OCI-LY7 (cell line): ENCODE data around the gene ZBTB40. TPM values are rescaled to one million over a fixed set of nuclear protein-coding genes. Genes with fewer than 3 reads are reported as not detected.

Experiments used
- BruUV-seq: library from RNA; stranded (reverse); fragments of 400-500 nt; replicated peaks from 2 replicates; lab custom pipeline; 2021; lab: Mats Ljungman, UMichigan
- CTCF ChIA-PET: fragments of 300-600 bp; sonication (Branson Sonifier 250); formaldehyde crosslinking; loops from one replicate; lab custom pipeline; 2022; ENCODE audit warnings: antibody characterized with exemption; ENCODE audit not compliant: unreplicated experiment; lab: Charles Lee
- POLR2A ChIA-PET: fragments of 300-600 bp; sonication (Branson Sonifier 250); formaldehyde crosslinking; loops from one replicate; lab custom pipeline; 2022; ENCODE audit warnings: antibody characterized with exemption; lab: Charles Lee
- DNase-seq: peaks from one replicate; pipeline ENCODE4 v3.0.0-alpha.2; 2015; ENCODE audit warnings: low spot score
- H2AFZ ChIP-seq: fragments of 200-600 bp; sonication (generic), shearing (Covaris generic); 2 replicates; pipeline ENCODE4 v1.6.1; 2014; ENCODE audit warnings: mild to moderate bottlenecking, antibody characterized with exemption, low read length, moderate library complexity
- H3K27ac ChIP-seq: fragments of 200-600 bp; sonication (generic); 2 replicates; pipeline ENCODE4 v1.5.1; 2014; ENCODE audit warnings: mixed run types, low read depth, mild to moderate bottlenecking, moderate library complexity, low read length, inconsistent platforms; ENCODE audit not compliant: poor library complexity, severe bottlenecking
- H3K36me3 ChIP-seq: fragments of 200-600 bp; sonication (generic); 2 replicates; pipeline ENCODE4 v1.6.1; 2014; ENCODE audit warnings: mild to moderate bottlenecking, antibody characterized with exemption, low read length, moderate library complexity, mixed read lengths; ENCODE audit not compliant: insufficient read depth
- H3K4me1 ChIP-seq: fragments of 200-600 bp; sonication (generic); 2 replicates; pipeline ENCODE4 v1.5.1; 2014; ENCODE audit warnings: mild to moderate bottlenecking, low read length; ENCODE audit not compliant: insufficient read depth, poor library complexity, severe bottlenecking
- H3K4me2 ChIP-seq: fragments of 200-600 bp; sonication (generic); 2 replicates; pipeline ENCODE4 v1.6.1; 2014; ENCODE audit warnings: mild to moderate bottlenecking, low read length
- H3K4me3 ChIP-seq: fragments of 200-600 bp; sonication (generic); 2 replicates; pipeline ENCODE4 v1.5.1; 2014; ENCODE audit warnings: mild to moderate bottlenecking, low read depth, low read length; ENCODE audit not compliant: poor library complexity, severe bottlenecking
- H3K79me2 ChIP-seq: fragments of 200-600 bp; sonication (generic); 2 replicates; pipeline ENCODE4 v1.6.1; 2016; ENCODE audit warnings: low read depth, mild to moderate bottlenecking, low read length, moderate library complexity, mixed read lengths; ENCODE audit not compliant: insufficient read depth
- H3K9me2 ChIP-seq: fragments of 200-600 bp; sonication (generic); 2 replicates; pipeline ENCODE4 v1.6.1; 2016; ENCODE audit warnings: mild to moderate bottlenecking, low read length, mixed read lengths; ENCODE audit not compliant: insufficient read depth
- H3K9me3 ChIP-seq: fragments of 200-600 bp; sonication (generic); 2 replicates; pipeline ENCODE4 v1.6.1; 2014; ENCODE audit warnings: mild to moderate bottlenecking, mixed run types, low read length, mixed read lengths
- H4K20me1 ChIP-seq: fragments of 200-600 bp; sonication (generic); 2 replicates; pipeline ENCODE4 v1.6.1; 2014; ENCODE audit warnings: mild to moderate bottlenecking, antibody characterized with exemption, low read length, moderate library complexity, mixed read lengths; ENCODE audit not compliant: insufficient read depth
- CTCF ChIP-seq: fragments of 200-600 bp; sonication (generic); conservative IDR thresholded peaks from 2 replicates; pipeline ENCODE4 v1.5.1; 2014; ENCODE audit warnings: mild to moderate bottlenecking, antibody characterized with exemption, low read length, moderate library complexity, mixed read lengths
- EZH2phosphoT487 ChIP-seq: fragments of 200-600 bp; sonication (generic); IDR thresholded peaks from 2 replicates; pipeline ENCODE4 v1.6.1; 2018; ENCODE audit warnings: low read depth, borderline replicate concordance, mild to moderate bottlenecking, mixed run types, antibody characterized with exemption, low read length, moderate library complexity, mixed read lengths
- intact Hi-C: fragments of 100-400 bp; cut with micrococcal nuclease; formaldehyde crosslinking; loops from one replicate; pipeline ENCODE4 v1.10.0; 2022; ENCODE audit not compliant: unreplicated experiment
- total RNA-seq, 2 experiments: library from RNA; depleted of rRNA in 1 of 2; stranded (reverse); fragments of >200 nt in 1 of 2; shearing (Covaris generic) in 1 of 2; gene quantifications; 2 replicates each; pipeline ENCODE4 v1.2.3, GENCODE V29; 2014 to 2022

ZBTB40 gene
- total RNA-seq, 2 experiments from 2014 or later: 16.6 to 17.3 TPM

- CTCF ChIA-PET: no interaction called here
- Histone ChIP-seq H3K4me1 (no peaks in the 10 kb centered on the region), H3K79me2 (no peaks in the 10 kb centered on the region), H3K4me3 (no peak overlapping the region), H3K4me2 (no peak overlapping the region), H3K9me2 (no peaks in the 10 kb centered on the region), H3K36me3 (0 out of 2 replicates have a peak, but pooled peaks cover 4% of the 10 kb centered on the region), H2AFZ (no peak overlapping the region), H4K20me1 (no peaks in the 10 kb centered on the region), H3K9me3 (no peaks in the 10 kb centered on the region), H3K27ac (no peak overlapping the region)
- DNase-seq: no peak
- TF ChIP-seq EZH2phosphoT487 (no peak), CTCF (no peak)
- POLR2A ChIA-PET: no interaction called here
- intact Hi-C loops: no loop called here
- TSS peak; percentile 62 for BruUV-seq
Observed at GRCh38 chr1:22529901-22530621, 78.4 kb downstream of the ZBTB40 start.

DNA sequence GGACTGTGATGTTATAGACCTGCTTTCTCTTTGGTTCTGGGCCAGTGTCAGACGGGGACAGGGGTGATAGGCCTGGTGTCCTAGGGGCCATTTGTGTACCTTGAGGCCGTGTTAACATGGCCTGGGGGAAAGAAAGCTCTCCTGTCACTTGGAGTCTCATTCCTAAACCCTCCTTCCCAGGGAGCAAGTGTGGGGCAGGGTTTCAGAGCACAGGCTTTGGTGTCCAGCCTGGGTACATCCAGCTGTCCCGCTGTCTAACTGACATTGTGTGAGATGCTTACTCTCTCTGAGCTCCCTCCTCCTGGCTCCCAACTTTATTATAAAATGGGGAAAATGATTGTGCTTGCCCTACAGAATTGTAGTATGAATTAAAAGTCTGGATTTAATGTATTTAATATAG, 79.1 kb downstream of the ZBTB40 start:
- no peak for TF ChIP-seq CTCF
- CTCF ChIA-PET: no interaction called here
- Histone ChIP-seq H3K4me1 (no peaks in the 10 kb centered on the region), H3K36me3 (no peaks in the 10 kb centered on the region), H4K20me1 (no peaks in the 10 kb centered on the region), H3K4me2 (no peak overlapping the region), H3K79me2 (no peaks in the 10 kb centered on the region), H3K27ac (no peak overlapping the region), H3K9me3 (no peaks in the 10 kb centered on the region), H2AFZ (no peak overlapping the region), H3K4me3 (no peak overlapping the region), H3K9me2 (no peaks in the 10 kb centered on the region)
- no peak for DNase-seq
- intact Hi-C loops: no loop called here
- BruUV-seq: no TSS peak
- POLR2A ChIA-PET: interaction anchor here (0.7 kb wide), 1 partner anchor 26 kb away, joined by 3 read pairs; no protein-coding TSS in a partner anchor

- no peak for TF ChIP-seq EZH2phosphoT487
- TF ChIP-seq CTCF: no peak
- H3K27ac ChIP-seq: no peak overlapping the region
- no peaks in the 10 kb centered on the region for H3K79me2 ChIP-seq
- no peak overlapping the region for H2AFZ ChIP-seq
- H3K36me3 ChIP-seq: no peaks in the 10 kb centered on the region
- ChIA-PET POLR2A (interaction anchor here (0.7 kb wide), 1 partner anchor 25 kb away, joined by 3 read pairs; no protein-coding TSS in a partner anchor), CTCF (no interaction called here)
- no peak overlapping the region for H3K4me2 ChIP-seq
- no peak for DNase-seq
- no peaks in the 10 kb centered on the region for H4K20me1 ChIP-seq
- no peak overlapping the region for H3K4me3 ChIP-seq
- intact Hi-C loops: no loop called here
- no peaks in the 10 kb centered on the region for H3K4me1 ChIP-seq
- no peaks in the 10 kb centered on the region for H3K9me2 ChIP-seq
- H3K9me3 ChIP-seq: no peaks in the 10 kb centered on the region
- no TSS peak for BruUV-seq
Observed at GRCh38 chr1:22531251-22531650, 79.6 kb downstream of the ZBTB40 start.
